Measurements from ENCODE around the gene PTMA. TPM values are rescaled to one million over a fixed set of nuclear protein-coding genes. Genes with fewer than 3 reads are reported as not detected.

The PTMA gene
- total and polyA plus RNA-seq, 8 donors: 677 to 2,328 (median 1,958) TPM

GRCh38 chr2:231661422-231662027, 46.8 kb upstream of the PTMA start:
- no peaks in the 10 kb centered on the region for H3K27me3 ChIP-seq
- H3K4me3 ChIP-seq: peak overlapping the region; percentile 25 to 46
- H3K36me3 ChIP-seq: no peaks in the 10 kb centered on the region
- ATAC-seq (no peak), DNase-seq (no peak)
- TF ChIP-seq, protein P1, sequence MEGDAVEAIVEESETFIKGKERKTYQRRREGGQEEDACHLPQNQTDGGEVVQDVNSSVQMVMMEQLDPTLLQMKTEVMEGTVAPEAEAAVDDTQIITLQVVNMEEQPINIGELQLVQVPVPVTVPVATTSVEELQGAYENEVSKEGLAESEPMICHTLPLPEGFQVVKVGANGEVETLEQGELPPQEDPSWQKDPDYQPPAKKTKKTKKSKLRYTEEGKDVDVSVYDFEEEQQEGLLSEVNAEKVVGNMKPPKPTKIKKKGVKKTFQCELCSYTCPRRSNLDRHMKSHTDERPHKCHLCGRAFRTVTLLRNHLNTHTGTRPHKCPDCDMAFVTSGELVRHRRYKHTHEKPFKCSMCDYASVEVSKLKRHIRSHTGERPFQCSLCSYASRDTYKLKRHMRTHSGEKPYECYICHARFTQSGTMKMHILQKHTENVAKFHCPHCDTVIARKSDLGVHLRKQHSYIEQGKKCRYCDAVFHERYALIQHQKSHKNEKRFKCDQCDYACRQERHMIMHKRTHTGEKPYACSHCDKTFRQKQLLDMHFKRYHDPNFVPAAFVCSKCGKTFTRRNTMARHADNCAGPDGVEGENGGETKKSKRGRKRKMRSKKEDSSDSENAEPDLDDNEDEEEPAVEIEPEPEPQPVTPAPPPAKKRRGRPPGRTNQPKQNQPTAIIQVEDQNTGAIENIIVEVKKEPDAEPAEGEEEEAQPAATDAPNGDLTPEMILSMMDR (IDR thresholded peaks at IDR 0.05): no peak
- peak overlapping the region; percentile 98 for H3K27ac ChIP-seq
- H3K4me1 ChIP-seq: peaks cover 2 to 32% of the 10 kb centered on the region in 2 donors
- intact Hi-C loops (cut with DNase I): no loop called here
- H3K9me3 ChIP-seq: no peaks in the 10 kb centered on the region

DNA sequence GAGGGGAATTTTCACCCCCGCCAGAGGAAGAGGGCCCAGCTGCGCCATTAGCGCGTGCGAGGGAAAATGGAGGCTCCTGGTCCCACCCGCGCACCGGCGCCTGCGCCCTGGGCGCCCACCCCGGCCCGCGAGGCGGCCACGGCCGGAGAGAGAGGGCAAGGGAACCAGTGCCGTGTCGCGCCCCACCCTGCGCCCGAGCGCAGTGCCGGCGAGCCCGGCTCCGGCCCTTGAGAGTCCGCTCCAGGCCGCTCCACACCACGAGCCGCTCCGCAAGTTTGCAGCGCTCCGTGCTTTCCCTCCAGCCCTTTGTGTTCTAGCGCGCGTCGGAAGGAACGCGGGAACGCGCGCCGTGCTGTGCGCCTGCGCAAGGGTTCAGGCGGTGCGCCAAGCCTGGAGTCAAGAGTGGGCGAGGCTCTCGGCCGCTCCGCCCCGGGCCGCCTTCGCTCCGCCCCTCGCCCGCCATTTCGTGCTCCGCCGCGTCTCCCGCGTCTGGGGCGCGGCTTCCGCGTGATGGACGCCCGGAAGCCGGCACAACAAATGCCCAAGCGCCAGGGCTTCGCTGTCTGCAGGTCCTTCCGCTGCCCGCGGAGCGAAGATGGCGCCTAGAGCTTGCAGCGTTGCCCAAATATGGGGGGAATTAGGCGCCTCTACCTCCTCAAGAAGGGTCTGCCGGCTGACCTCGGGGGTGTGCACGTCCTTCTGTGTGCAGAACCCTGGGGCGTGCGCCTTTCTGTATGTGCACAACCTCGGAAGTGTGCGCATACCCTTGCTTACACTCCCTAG, 46.1 kb upstream of the PTMA start:
- ATAC-seq (peak; percentile 83), DNase-seq (peak; percentile 96 to 99 (median 96))
- no peaks in the 10 kb centered on the region for H3K27me3 ChIP-seq
- no peaks in the 10 kb centered on the region for H3K9me3 ChIP-seq
- intact Hi-C loops (cut with DNase I): no loop called here
- TF ChIP-seq, protein P1 (IDR thresholded peaks at IDR 0.05): peak in 1 of 2 donors; percentile 43
- H3K4me1 ChIP-seq: peaks cover 5 to 37% of the 10 kb centered on the region in 2 donors
- peak overlapping the region; percentile 25 to 46 for H3K4me3 ChIP-seq
- peak overlapping the region; percentile 98 for H3K27ac ChIP-seq
- no peaks in the 10 kb centered on the region for H3K36me3 ChIP-seq

DNA sequence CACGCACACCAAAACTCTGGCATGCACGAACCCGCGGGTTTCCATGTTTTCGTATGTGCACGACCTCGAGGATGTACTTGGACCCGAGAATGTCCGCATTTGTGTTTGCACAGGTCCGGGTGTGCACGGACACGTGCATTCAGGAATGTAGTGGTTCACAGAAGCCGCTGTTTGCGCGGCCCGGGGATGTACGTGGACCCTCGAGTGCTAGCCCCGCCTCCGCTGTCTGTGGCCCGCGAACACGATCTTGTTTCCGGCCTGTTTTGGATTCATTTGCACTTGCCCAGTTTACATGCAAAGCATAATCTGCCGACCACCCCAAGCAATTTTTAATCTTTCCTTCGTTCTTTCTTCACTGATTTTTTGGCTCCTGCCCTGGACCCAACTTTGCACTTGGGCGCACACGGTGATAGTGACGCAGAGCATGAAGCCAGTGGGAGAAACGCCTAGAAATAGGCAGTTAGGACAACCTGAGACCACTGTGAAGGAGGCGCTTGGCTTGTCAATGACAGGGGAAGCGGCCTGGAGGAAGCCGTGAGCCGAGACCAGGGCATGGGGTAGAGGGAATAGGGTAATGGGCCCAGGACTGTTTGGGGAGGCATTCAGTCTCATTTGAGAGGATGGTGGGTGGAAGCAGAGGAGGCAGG, 45.4 kb upstream of the PTMA start:
- no peaks in the 10 kb centered on the region for H3K36me3 ChIP-seq
- ATAC-seq: no peak
- no peaks in the 10 kb centered on the region for H3K27me3 ChIP-seq
- H3K9me3 ChIP-seq: no peaks in the 10 kb centered on the region
- TF ChIP-seq, protein P1 (IDR thresholded peaks at IDR 0.05): no peak
- peaks cover 7 to 44% of the 10 kb centered on the region in 2 donors for H3K4me1 ChIP-seq
- peak overlapping the region; percentile 25 to 46 for H3K4me3 ChIP-seq
- intact Hi-C loops (cut with DNase I): no loop called here
- DNase-seq: no peak
- H3K27ac ChIP-seq: peak overlapping the region; percentile 98

- peak overlapping the region in 1 of 2 donors; percentile 98 for H3K27ac ChIP-seq
- TF ChIP-seq, protein P1 (IDR thresholded peaks at IDR 0.05): no peak
- no peaks in the 10 kb centered on the region for H3K9me3 ChIP-seq
- no peak overlapping the region for H3K4me3 ChIP-seq
- H3K27me3 ChIP-seq: no peaks in the 10 kb centered on the region
- peaks cover 7 to 45% of the 10 kb centered on the region in 2 donors for H3K4me1 ChIP-seq
- intact Hi-C loops (cut with DNase I): no loop called here
- no peak for DNase-seq
- ATAC-seq: no peak
- no peaks in the 10 kb centered on the region for H3K36me3 ChIP-seq
These were observed 44.7 kb upstream of the PTMA start for GRCh38 chr2:231663458-231664212.
